GM10248 (cell line): ENCODE data around the gene ADGRD1.
"Not testable (repeated sequence)": the region's sequence is repeated elsewhere in the genome, so short reads cannot be mapped to it uniquely, and the experiment has no call there.

ENCODE experiments used
- CTCF ChIA-PET: fragments of 300-600 bp; sonication (Branson Sonifier 250); formaldehyde crosslinking; extraction: SDS; loops from one replicate; lab custom pipeline; 2021; ENCODE audit warnings: antibody characterized with exemption; lab: Yijun Ruan, JAX
- POLR2A ChIA-PET: fragments of 350-650 bp; sonication (Branson Sonifier 250); formaldehyde crosslinking; extraction: SDS; loops from one replicate; lab custom pipeline; 2020; ENCODE audit warnings: antibody characterized with exemption; lab: Yijun Ruan, JAX
- DNase-seq: peaks from one replicate; pipeline ENCODE4 v3.0.0; 2012; ENCODE audit errors: extremely low spot score
- CTCF ChIP-seq: IDR thresholded peaks from 2 replicates; pipeline ENCODE4 v1.5.1; 2012; ENCODE audit warnings: mild to moderate bottlenecking, low read depth; ENCODE audit errors: extremely low read depth, missing control alignments, control extremely low read depth

The ADGRD1 gene

GRCh38 chr12:131071234-131071820 lies 117.6 kb downstream of the ADGRD1 start:
- DNase-seq, POLR2A ChIA-PET, CTCF ChIA-PET: not testable (repeated sequence)

GRCh38 chr12:131071950-131072349 lies 118.2 kb downstream of the ADGRD1 start:
- CTCF ChIA-PET, DNase-seq, POLR2A ChIA-PET: not testable (repeated sequence)

GRCh38 chr12:131072451-131073230 lies 118.9 kb downstream of the ADGRD1 start:
- no peak for DNase-seq
- CTCF ChIA-PET, result interaction anchor here (1.9 kb wide), 1 partner anchor 20 kb away, joined by 3 read pairs; no protein-coding TSS in a partner anchor
- no peak for TF ChIP-seq CTCF
- POLR2A ChIA-PET, result no interaction called here

- ChIA-PET POLR2A (no interaction called here), CTCF (interaction anchor here (1.7 to 1.9 kb wide), 2 partner anchors 19 to 30 kb away, joined by 3 to 4 read pairs; no protein-coding TSS in a partner anchor)
- peak; percentile 50 for DNase-seq
- TF ChIP-seq CTCF, result no peak
Measured at GRCh38 chr12:131074221-131075083, 120.7 kb downstream of the ADGRD1 start.

- CTCF ChIA-PET, result interaction anchor here (2.0 kb wide), 1 partner anchor 11 kb away, joined by 5 read pairs; no protein-coding TSS in a partner anchor
- DNase-seq, result no peak
- no peak for TF ChIP-seq CTCF
- POLR2A ChIA-PET, result no interaction called here
Measured at GRCh38 chr12:131075194-131075593, 121.5 kb downstream of the ADGRD1 start.

- CTCF ChIA-PET, result interaction anchor here (2.0 kb wide), 1 partner anchor 10 kb away, joined by 5 read pairs; no protein-coding TSS in a partner anchor
- POLR2A ChIA-PET, result no interaction called here
- TF ChIP-seq CTCF, result no peak
- DNase-seq, result no peak
Measured at GRCh38 chr12:131075611-131076010, 121.9 kb downstream of the ADGRD1 start.

- DNase-seq, result no peak
- ChIA-PET CTCF (interaction anchor here (2.0 to 2.2 kb wide), 2 partner anchors 9 to 28 kb away, joined by 5 to 8 read pairs; no protein-coding TSS in a partner anchor), POLR2A (no interaction called here)
- no peak for TF ChIP-seq CTCF
Measured at GRCh38 chr12:131076296-131076695, 122.6 kb downstream of the ADGRD1 start.
